Measurements from ENCODE around the gene DTHD1. TPM values are rescaled to one million over a fixed set of nuclear protein-coding genes. Genes with fewer than 3 reads are reported as not detected.

The DTHD1 gene
- total and polyA plus RNA-seq, 2 donors (not counting 3 experiments of a cell fraction or from before 2014, with no cell fraction given) = not detected

DNA sequence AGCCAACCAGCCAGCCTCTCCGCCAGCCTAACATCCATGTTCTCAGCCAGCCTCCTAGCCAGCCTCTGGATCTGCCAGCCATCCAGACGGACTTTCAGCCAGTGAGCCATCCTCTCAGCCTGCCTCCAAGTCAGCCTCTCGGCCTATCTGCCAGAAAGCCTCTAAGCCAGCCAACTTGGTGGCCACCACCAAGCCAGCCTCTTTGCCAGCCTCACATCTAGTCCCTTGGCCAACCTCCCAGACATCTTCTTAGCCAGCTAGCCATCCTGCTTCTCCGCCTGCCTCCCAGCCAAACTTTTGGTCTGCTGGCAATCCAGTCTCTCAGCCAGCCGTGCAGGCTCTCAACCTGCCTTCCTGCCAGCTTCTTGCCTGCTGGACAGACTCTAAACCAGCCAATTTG, 20.7 kb upstream of the DTHD1 start:
- no peak overlapping the region for H3K4me2 ChIP-seq (ENCODE audit: insufficient read depth, low read length)
- dilution Hi-C loops (cut with MboI; ENCODE audit: extremely low pct_ligation_motif_present, low sequenced_read_pairs) (no loop called here), intact Hi-C loops (cut with micrococcal nuclease) (no loop called here)
- TF ChIP-seq POLR2AphosphoS5 (IDR thresholded peaks at IDR 0.05; ENCODE audit: insufficient read depth, low read depth, low read length) (no peak), MYC (IDR thresholded peaks at IDR 0.05; ENCODE audit: low read depth, low read length) (no peak), POLR2A (IDR thresholded peaks at IDR 0.05; ENCODE audit: low read depth, low read length) (no peak), JUN (IDR thresholded peaks at IDR 0.05; ENCODE audit: borderline replicate concordance, insufficient read depth, insufficient read length, low read depth) (no peak), GATA2 (IDR thresholded peaks at IDR 0.05; ENCODE audit: insufficient read depth, insufficient read length, low read depth, low read length) (no peak), FOS (IDR thresholded peaks at IDR 0.05; ENCODE audit: borderline replicate concordance, insufficient read depth, low read length) (no peak)
- TF ChIP-seq, protein P1, sequence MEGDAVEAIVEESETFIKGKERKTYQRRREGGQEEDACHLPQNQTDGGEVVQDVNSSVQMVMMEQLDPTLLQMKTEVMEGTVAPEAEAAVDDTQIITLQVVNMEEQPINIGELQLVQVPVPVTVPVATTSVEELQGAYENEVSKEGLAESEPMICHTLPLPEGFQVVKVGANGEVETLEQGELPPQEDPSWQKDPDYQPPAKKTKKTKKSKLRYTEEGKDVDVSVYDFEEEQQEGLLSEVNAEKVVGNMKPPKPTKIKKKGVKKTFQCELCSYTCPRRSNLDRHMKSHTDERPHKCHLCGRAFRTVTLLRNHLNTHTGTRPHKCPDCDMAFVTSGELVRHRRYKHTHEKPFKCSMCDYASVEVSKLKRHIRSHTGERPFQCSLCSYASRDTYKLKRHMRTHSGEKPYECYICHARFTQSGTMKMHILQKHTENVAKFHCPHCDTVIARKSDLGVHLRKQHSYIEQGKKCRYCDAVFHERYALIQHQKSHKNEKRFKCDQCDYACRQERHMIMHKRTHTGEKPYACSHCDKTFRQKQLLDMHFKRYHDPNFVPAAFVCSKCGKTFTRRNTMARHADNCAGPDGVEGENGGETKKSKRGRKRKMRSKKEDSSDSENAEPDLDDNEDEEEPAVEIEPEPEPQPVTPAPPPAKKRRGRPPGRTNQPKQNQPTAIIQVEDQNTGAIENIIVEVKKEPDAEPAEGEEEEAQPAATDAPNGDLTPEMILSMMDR (IDR thresholded peaks at IDR 0.05; ENCODE audit: extremely low read depth in 1 of 2, insufficient read depth in 1 of 2, low read depth in 1 of 2, low read length in 2 of 2) = no peak
- TF ChIP-seq, protein P2, sequence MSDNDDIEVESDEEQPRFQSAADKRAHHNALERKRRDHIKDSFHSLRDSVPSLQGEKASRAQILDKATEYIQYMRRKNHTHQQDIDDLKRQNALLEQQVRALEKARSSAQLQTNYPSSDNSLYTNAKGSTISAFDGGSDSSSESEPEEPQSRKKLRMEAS (IDR thresholded peaks at IDR 0.05; ENCODE audit: insufficient read depth, insufficient read length) = no peak
- H3K27me3 ChIP-seq (ENCODE audit: control insufficient read depth in 2 of 2, insufficient read depth in 2 of 2, low read length in 2 of 2) = no peaks in the 10 kb centered on the region
- H3K9me1 ChIP-seq (replicated peaks; ENCODE audit: control insufficient read depth, extremely low read depth, insufficient read depth, low read length) = no peaks in the 10 kb centered on the region
- ChIA-PET POLR2A (no interaction called here), CTCF (no interaction called here)
- no peak for FAIRE-seq
- no peak overlapping the region for H3K9ac ChIP-seq (replicated peaks; ENCODE audit: extremely low read depth, insufficient read depth, low read length)
- no peaks in the 10 kb centered on the region for H3K36me3 ChIP-seq (ENCODE audit: control insufficient read depth in 2 of 2, extremely low read depth in 1 of 2, insufficient read depth in 2 of 2, low read length in 2 of 2)
- H2AFZ ChIP-seq (ENCODE audit: low read depth, low read length) = no peak overlapping the region
- H3K79me2 ChIP-seq (ENCODE audit: control insufficient read depth, insufficient read depth, low read length) = no peaks in the 10 kb centered on the region
- H3K4me1 ChIP-seq (ENCODE audit: control insufficient read depth, extremely low read depth, insufficient read depth, low read length) = no peaks in the 10 kb centered on the region
- no peak for DNase-seq (ENCODE audit: low read depth, low spot score)
- H4K20me1 ChIP-seq (replicated peaks; ENCODE audit: control insufficient read depth, extremely low read depth, insufficient read depth, low read length) = no peaks in the 10 kb centered on the region
- H3K4me3 ChIP-seq (replicated peaks in 1 of 3; ENCODE audit: insufficient read depth in 1 of 3, low read depth in 1 of 3, low read length in 3 of 3) = no peak overlapping the region
- H3K27ac ChIP-seq (ENCODE audit: insufficient read depth, low read depth, low read length) = no peak overlapping the region
- BruUV-seq (replicated peaks) = no TSS peak
- no peaks in the 10 kb centered on the region for H3K9me3 ChIP-seq (replicated peaks; ENCODE audit: control insufficient read depth, insufficient read depth, low read length)
